ENCODE data around the gene CD82. TPM values are rescaled to one million over a fixed set of nuclear protein-coding genes. Genes with fewer than 3 reads are reported as not detected.
A peak's percentile ranks its signal among the peaks of the same experiment; 100 is the strongest.

Gene CD82
- total and polyA plus RNA-seq, 9 donors: 25.8 to 108 (median 69.6) TPM

DNA sequence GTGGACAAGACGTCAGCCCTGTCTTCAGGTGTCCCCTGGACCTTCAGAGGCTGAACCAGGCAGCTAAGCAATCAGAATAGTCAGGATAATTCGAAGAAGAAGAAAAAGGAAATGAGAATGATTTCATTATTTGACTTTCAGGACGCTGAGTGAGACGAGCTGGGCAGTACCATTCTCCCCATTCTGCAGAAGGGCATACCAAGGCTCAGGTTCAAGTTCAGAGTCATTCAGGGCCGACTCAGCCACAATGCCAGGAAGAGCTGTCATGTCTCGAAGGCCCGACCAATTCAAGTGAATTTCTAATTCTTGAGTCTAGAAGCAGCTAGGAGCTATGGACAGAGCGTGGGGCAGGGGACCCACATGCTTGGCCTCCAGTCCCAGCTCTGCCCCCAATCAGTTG lies 33.8 kb upstream of the CD82 start:
- no peak overlapping the region for H3K27ac ChIP-seq (ENCODE audit: low read length)
- WGBS (ENCODE audit: insufficient coverage): 85% methylated on average over 8 of the region's 8 CpGs
- DNase-seq: no peak
- peaks cover 40% of the 10 kb centered on the region for H3K4me1 ChIP-seq (ENCODE audit: control insufficient read depth, insufficient read depth, low read length)
- H3K9me3 ChIP-seq (replicated peaks; ENCODE audit: control insufficient read depth, low read depth, low read length): no peaks in the 10 kb centered on the region
- H3K36me3 ChIP-seq (ENCODE audit: control insufficient read depth, insufficient read depth, low read length): no peaks in the 10 kb centered on the region
- no peak overlapping the region for H3K4me3 ChIP-seq (ENCODE audit: low read length)
- H3K27me3 ChIP-seq (ENCODE audit: control insufficient read depth, insufficient read depth, low read length): peaks cover 5% of the 10 kb centered on the region

GRCh38 chr11:44532809-44533208 lies 32.7 kb upstream of the CD82 start:
- H3K4me3 ChIP-seq (ENCODE audit: low read length): no peak overlapping the region
- H3K27ac ChIP-seq (ENCODE audit: low read length): no peak overlapping the region
- no peaks in the 10 kb centered on the region for H3K36me3 ChIP-seq (ENCODE audit: control insufficient read depth, insufficient read depth, low read length)
- H3K27me3 ChIP-seq (ENCODE audit: control insufficient read depth, insufficient read depth, low read length): peaks cover 5% of the 10 kb centered on the region
- WGBS (ENCODE audit: insufficient coverage): no CpG with 5 or more reads among the region's 4 CpGs
- peaks cover 31% of the 10 kb centered on the region for H3K4me1 ChIP-seq (ENCODE audit: control insufficient read depth, insufficient read depth, low read length)
- H3K9me3 ChIP-seq (replicated peaks; ENCODE audit: control insufficient read depth, low read depth, low read length): no peaks in the 10 kb centered on the region
- no peak for DNase-seq

DNA sequence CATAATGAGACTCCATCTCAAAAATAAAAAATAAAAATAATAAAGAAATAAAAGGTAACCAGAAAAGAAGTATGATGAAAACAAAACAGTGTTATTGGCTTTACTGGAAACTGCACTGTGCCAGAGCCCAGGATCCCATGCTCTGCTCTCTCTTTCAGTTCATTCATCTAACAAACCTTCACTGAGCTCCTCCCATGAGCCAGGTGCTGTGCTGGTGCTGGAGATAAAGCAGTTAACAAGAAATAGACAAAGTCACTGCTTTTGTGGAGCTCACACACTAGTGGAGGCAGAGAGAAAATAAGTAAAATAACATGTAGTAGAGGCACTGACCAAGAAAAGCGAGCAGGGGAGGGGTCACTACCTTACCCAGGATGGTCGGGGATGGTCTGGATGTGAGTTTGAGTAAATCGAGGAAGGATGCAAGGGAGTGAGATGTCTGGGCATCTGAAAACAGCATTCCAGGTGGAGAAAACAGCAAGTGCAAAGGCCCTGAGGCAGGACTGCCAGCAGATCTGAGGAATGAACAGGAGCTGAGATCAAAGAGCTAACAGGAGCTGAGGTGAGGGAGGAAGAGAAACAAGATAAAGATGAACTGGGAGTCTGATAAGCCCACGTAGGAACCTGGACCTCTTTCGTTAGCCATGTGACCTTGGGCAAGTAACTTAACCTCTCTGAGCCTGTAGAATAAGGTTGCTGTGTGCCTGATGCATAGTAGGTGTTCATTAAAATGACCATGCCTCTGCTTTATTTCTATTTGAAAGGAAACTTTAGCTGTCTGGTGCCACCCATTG lies 31.3 kb upstream of the CD82 start:
- no peak for DNase-seq
- peaks cover 30% of the 10 kb centered on the region for H3K4me1 ChIP-seq (ENCODE audit: control insufficient read depth, insufficient read depth, low read length)
- H3K36me3 ChIP-seq (ENCODE audit: control insufficient read depth, insufficient read depth, low read length): no peaks in the 10 kb centered on the region
- no peaks in the 10 kb centered on the region for H3K9me3 ChIP-seq (replicated peaks; ENCODE audit: control insufficient read depth, low read depth, low read length)
- 91% methylated on average over 5 of the region's 5 CpGs for WGBS (ENCODE audit: insufficient coverage)
- peaks cover 5% of the 10 kb centered on the region for H3K27me3 ChIP-seq (ENCODE audit: control insufficient read depth, insufficient read depth, low read length)
- no peak overlapping the region for H3K4me3 ChIP-seq (ENCODE audit: low read length)
- no peak overlapping the region for H3K27ac ChIP-seq (ENCODE audit: low read length)

DNA sequence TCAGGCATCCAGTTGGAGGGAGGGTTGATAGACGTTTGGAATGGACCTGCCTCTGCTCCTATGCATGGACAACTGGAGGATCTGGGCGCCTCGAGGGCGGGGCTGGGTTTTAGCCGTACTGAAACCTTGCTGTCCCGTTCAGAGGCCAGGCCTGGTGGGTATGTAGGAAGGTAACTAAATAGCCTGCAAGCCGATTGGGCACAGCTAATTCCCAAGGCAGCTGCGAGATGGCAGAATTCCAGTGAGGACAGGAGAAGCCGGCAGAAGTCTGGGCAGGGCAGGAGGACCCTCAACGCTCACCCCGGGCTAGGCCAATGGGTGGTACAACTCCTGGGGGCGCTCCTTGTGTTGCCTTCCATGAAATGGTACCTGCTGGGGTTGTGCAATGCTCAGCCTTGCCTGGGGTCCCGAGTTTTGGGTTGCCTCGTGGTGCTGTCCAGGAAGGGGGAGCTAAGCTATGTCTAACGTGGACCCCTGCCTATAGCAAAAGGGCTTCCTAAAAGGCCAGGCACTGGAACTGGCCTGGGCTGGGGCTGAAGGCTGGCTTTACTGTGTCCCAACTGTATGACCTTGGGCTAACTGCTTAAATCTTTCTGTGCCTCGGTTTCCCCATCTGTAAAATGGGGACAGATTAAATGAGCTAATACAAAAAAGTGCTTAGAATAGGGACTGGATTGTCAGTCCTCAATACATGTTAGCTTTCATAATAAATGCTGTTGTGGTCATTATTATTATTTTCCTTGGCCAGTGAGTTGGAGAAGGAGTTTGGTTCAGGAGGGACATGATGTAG lies 30.1 kb upstream of the CD82 start:
- peaks cover 5% of the 10 kb centered on the region for H3K27me3 ChIP-seq (ENCODE audit: control insufficient read depth, insufficient read depth, low read length)
- no peak overlapping the region for H3K27ac ChIP-seq (ENCODE audit: low read length)
- peak; percentile 58 for DNase-seq
- peaks cover 24% of the 10 kb centered on the region for H3K4me1 ChIP-seq (ENCODE audit: control insufficient read depth, insufficient read depth, low read length)
- H3K36me3 ChIP-seq (ENCODE audit: control insufficient read depth, insufficient read depth, low read length): no peaks in the 10 kb centered on the region
- WGBS (ENCODE audit: insufficient coverage): 54% methylated on average over 12 of the region's 16 CpGs
- H3K9me3 ChIP-seq (replicated peaks; ENCODE audit: control insufficient read depth, low read depth, low read length): no peaks in the 10 kb centered on the region
- no peak overlapping the region for H3K4me3 ChIP-seq (ENCODE audit: low read length)

- no peak overlapping the region for H3K27ac ChIP-seq (ENCODE audit: low read length)
- no peaks in the 10 kb centered on the region for H3K9me3 ChIP-seq (replicated peaks; ENCODE audit: control insufficient read depth, low read depth, low read length)
- DNase-seq: no peak
- H3K4me1 ChIP-seq (ENCODE audit: control insufficient read depth, insufficient read depth, low read length): peaks cover 19% of the 10 kb centered on the region
- H3K36me3 ChIP-seq (ENCODE audit: control insufficient read depth, insufficient read depth, low read length): no peaks in the 10 kb centered on the region
- WGBS (ENCODE audit: insufficient coverage): 82% methylated on average over 11 of the region's 20 CpGs
- H3K27me3 ChIP-seq (ENCODE audit: control insufficient read depth, insufficient read depth, low read length): peaks cover 5% of the 10 kb centered on the region
- H3K4me3 ChIP-seq (ENCODE audit: low read length): no peak overlapping the region
Measured at GRCh38 chr11:44536788-44537516, 28.5 kb upstream of the CD82 start.

GRCh38 chr11:44537679-44538078 lies 27.8 kb upstream of the CD82 start:
- DNase-seq: no peak
- H3K27me3 ChIP-seq (ENCODE audit: control insufficient read depth, insufficient read depth, low read length): peaks cover 5% of the 10 kb centered on the region
- 82% methylated on average over 8 of the region's 9 CpGs for WGBS (ENCODE audit: insufficient coverage)
- H3K9me3 ChIP-seq (replicated peaks; ENCODE audit: control insufficient read depth, low read depth, low read length): no peaks in the 10 kb centered on the region
- peaks cover 19% of the 10 kb centered on the region for H3K4me1 ChIP-seq (ENCODE audit: control insufficient read depth, insufficient read depth, low read length)
- no peaks in the 10 kb centered on the region for H3K36me3 ChIP-seq (ENCODE audit: control insufficient read depth, insufficient read depth, low read length)
- H3K4me3 ChIP-seq (ENCODE audit: low read length): no peak overlapping the region
- no peak overlapping the region for H3K27ac ChIP-seq (ENCODE audit: low read length)

DNA sequence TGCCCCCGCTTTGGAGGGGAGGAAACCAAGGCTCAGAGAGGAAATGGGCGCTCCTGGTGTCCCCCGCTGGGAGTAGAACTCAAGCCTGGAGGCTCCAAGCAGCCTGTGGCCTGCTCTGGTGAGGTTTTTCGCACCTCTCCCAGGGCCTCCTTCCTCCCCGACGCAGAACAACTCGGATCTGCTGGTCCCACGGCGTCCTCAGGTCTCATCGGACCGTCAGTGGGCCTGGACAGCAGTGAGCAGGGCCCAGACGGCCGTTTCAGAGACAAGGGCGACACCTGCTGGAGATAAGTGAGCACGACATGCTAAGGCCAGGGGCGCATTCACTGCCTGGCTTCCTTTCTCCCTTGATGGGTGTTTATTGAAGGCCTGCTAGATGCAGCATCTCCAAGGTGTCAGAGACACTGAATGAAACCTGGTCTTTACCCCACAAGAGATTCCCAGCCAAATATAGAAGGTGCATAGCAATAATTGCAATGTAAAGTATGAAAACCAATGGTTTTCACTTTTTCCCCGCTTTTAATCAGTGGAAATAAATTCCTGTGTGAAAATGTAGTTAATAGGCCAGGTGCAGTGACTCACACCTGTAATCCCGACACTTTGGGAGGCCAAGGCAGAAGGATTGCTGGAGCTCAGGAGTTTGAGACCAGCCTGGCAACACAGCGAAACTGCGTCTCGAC lies 26.9 kb upstream of the CD82 start:
- H3K27me3 ChIP-seq (ENCODE audit: control insufficient read depth, insufficient read depth, low read length): peaks cover 5% of the 10 kb centered on the region
- no peaks in the 10 kb centered on the region for H3K36me3 ChIP-seq (ENCODE audit: control insufficient read depth, insufficient read depth, low read length)
- no peaks in the 10 kb centered on the region for H3K9me3 ChIP-seq (replicated peaks; ENCODE audit: control insufficient read depth, low read depth, low read length)
- peak; percentile 78 for DNase-seq
- H3K27ac ChIP-seq (ENCODE audit: low read length): no peak overlapping the region
- H3K4me1 ChIP-seq (ENCODE audit: control insufficient read depth, insufficient read depth, low read length): peaks cover 19% of the 10 kb centered on the region
- no peak overlapping the region for H3K4me3 ChIP-seq (ENCODE audit: low read length)
- WGBS (ENCODE audit: insufficient coverage): 28% methylated on average over 15 of the region's 21 CpGs

GRCh38 chr11:44539971-44540370 lies 25.5 kb upstream of the CD82 start:
- no peak overlapping the region for H3K4me3 ChIP-seq (ENCODE audit: low read length)
- H3K36me3 ChIP-seq (ENCODE audit: control insufficient read depth, insufficient read depth, low read length): no peaks in the 10 kb centered on the region
- H3K27me3 ChIP-seq (ENCODE audit: control insufficient read depth, insufficient read depth, low read length): peaks cover 2% of the 10 kb centered on the region
- no peak overlapping the region for H3K27ac ChIP-seq (ENCODE audit: low read length)
- no peak for DNase-seq
- peaks cover 13% of the 10 kb centered on the region for H3K4me1 ChIP-seq (ENCODE audit: control insufficient read depth, insufficient read depth, low read length)
- 71% methylated on average over 6 of the region's 7 CpGs for WGBS (ENCODE audit: insufficient coverage)
- H3K9me3 ChIP-seq (replicated peaks; ENCODE audit: control insufficient read depth, low read depth, low read length): no peaks in the 10 kb centered on the region

- Histone ChIP-seq H3K9me3 (replicated peaks; ENCODE audit: control insufficient read depth, low read depth, low read length) (peaks cover 2% of the 10 kb centered on the region), H3K27ac (ENCODE audit: low read length) (no peak overlapping the region), H3K27me3 (ENCODE audit: control insufficient read depth, insufficient read depth, low read length) (no peaks in the 10 kb centered on the region), H3K4me1 (ENCODE audit: control insufficient read depth, insufficient read depth, low read length) (peaks cover 7% of the 10 kb centered on the region), H3K36me3 (ENCODE audit: control insufficient read depth, insufficient read depth, low read length) (no peaks in the 10 kb centered on the region), H3K4me3 (ENCODE audit: low read length) (no peak overlapping the region)
- WGBS (ENCODE audit: insufficient coverage): no CpG with 5 or more reads among the region's 2 CpGs
- no peak for DNase-seq
Measured at GRCh38 chr11:44540667-44541066, 24.8 kb upstream of the CD82 start.

Measured in muscle of leg (tissue), 11 donors.